Loucy (cell line): ENCODE measurements around the gene CCDC12.

ENCODE experiments used
- H2AFZ ChIP-seq: fragments of 200-600 bp; sonication (generic); 2 replicates; pipeline ENCODE4 v1.6.0; 2016; ENCODE audit warnings: antibody characterized with exemption, mild to moderate bottlenecking, low read length, moderate library complexity
- H3F3A ChIP-seq: fragments of 200-600 bp; 2 replicates; pipeline ENCODE4 v1.6.0; 2016; ENCODE audit warnings: antibody characterized with exemption, low read depth, mild to moderate bottlenecking
- H3K27me3 ChIP-seq: fragments of 200-600 bp; sonication (generic); 2 replicates; pipeline ENCODE4 v1.6.1; 2014; ENCODE audit warnings: low read length, mild to moderate bottlenecking; ENCODE audit not compliant: insufficient read depth, poor library complexity, severe bottlenecking
- H3K36me3 ChIP-seq: fragments of 200-600 bp; sonication (generic); 2 replicates; pipeline ENCODE4 v1.6.1; 2016; ENCODE audit warnings: low read length; ENCODE audit not compliant: insufficient read depth
- H3K4me1 ChIP-seq: fragments of 200-600 bp; sonication (generic); 2 replicates; pipeline ENCODE4 v1.5.1; 2014; ENCODE audit warnings: low read length, mild to moderate bottlenecking; ENCODE audit not compliant: insufficient read depth, poor library complexity, severe bottlenecking
- H3K4me2 ChIP-seq: fragments of 200-600 bp; sonication (generic); 2 replicates; pipeline ENCODE4 v1.6.0; 2014; ENCODE audit warnings: antibody characterized with exemption, low read length, low read depth, mild to moderate bottlenecking; ENCODE audit not compliant: poor library complexity, severe bottlenecking
- H3K4me3 ChIP-seq: fragments of 200-600 bp; sonication (generic); 2 replicates; pipeline ENCODE4 v1.5.1; 2014; ENCODE audit warnings: low read length, mild to moderate bottlenecking, mixed read lengths; ENCODE audit not compliant: poor library complexity, severe bottlenecking
- H3K79me2 ChIP-seq: fragments of 200-600 bp; sonication (generic); 2 replicates; pipeline ENCODE4 v1.6.1; 2014; ENCODE audit warnings: low read length; ENCODE audit not compliant: insufficient read depth
- H3K9ac ChIP-seq: fragments of 200-600 bp; sonication (generic); 2 replicates; pipeline ENCODE4 v1.6.0; 2014; ENCODE audit warnings: mild to moderate bottlenecking, low read depth, low read length, moderate library complexity; ENCODE audit not compliant: poor library complexity, severe bottlenecking
- H3K9me2 ChIP-seq: fragments of 200-600 bp; sonication (generic); replicated peaks from 2 replicates; pipeline ENCODE4 v1.6.1; 2016; ENCODE audit warnings: low read depth, low read length, mixed read lengths
- H3K9me3 ChIP-seq: fragments of 200-600 bp; sonication (generic); 2 replicates; pipeline ENCODE4 v1.6.1; 2014; ENCODE audit warnings: mild to moderate bottlenecking, antibody characterized with exemption, low read length, low read depth; ENCODE audit not compliant: insufficient read depth
- H4K20me1 ChIP-seq: fragments of 200-600 bp; sonication (generic); 2 replicates; pipeline ENCODE4 v1.6.0; 2014; ENCODE audit warnings: antibody characterized with exemption, low read length, mild to moderate bottlenecking; ENCODE audit not compliant: insufficient read depth, poor library complexity, severe bottlenecking
- CTCF ChIP-seq: fragments of 200-600 bp; sonication (generic); conservative IDR thresholded peaks from 2 replicates; pipeline ENCODE4 v1.5.1; 2014; ENCODE audit warnings: mild to moderate bottlenecking, antibody characterized with exemption, low read length
- EZH2phosphoT487 ChIP-seq: fragments of 200-600 bp; IDR thresholded peaks from 2 replicates; pipeline ENCODE4 v1.6.1; 2018; ENCODE audit warnings: antibody characterized with exemption, mild to moderate bottlenecking, moderate library complexity, borderline replicate concordance

CCDC12 gene

GRCh38 chr3:46888705-46889104 is 87.8 kb downstream of the CCDC12 start:
- Histone ChIP-seq H3K9me3 (no peaks in the 10 kb centered on the region), H3K4me1 (peaks cover 4% of the 10 kb centered on the region), H3K4me3 (no peak overlapping the region), H3K4me2 (no peak overlapping the region), H3K27me3 (no peaks in the 10 kb centered on the region), H3K79me2 (no peaks in the 10 kb centered on the region), H4K20me1 (no peaks in the 10 kb centered on the region), H3K9ac (no peak overlapping the region), H3F3A (no peaks in the 10 kb centered on the region), H3K36me3 (no peaks in the 10 kb centered on the region), H3K9me2 (no peaks in the 10 kb centered on the region), H2AFZ (no peak overlapping the region)
- TF ChIP-seq EZH2phosphoT487 (no peak), CTCF (no peak)

- Histone ChIP-seq H4K20me1 (no peaks in the 10 kb centered on the region), H3K4me3 (no peak overlapping the region), H3K9ac (no peak overlapping the region), H3F3A (no peaks in the 10 kb centered on the region), H2AFZ (no peak overlapping the region), H3K9me2 (no peaks in the 10 kb centered on the region), H3K9me3 (no peaks in the 10 kb centered on the region), H3K36me3 (no peaks in the 10 kb centered on the region), H3K79me2 (no peaks in the 10 kb centered on the region), H3K4me1 (peaks cover 4% of the 10 kb centered on the region), H3K27me3 (no peaks in the 10 kb centered on the region), H3K4me2 (no peak overlapping the region)
- no peak for TF ChIP-seq EZH2phosphoT487
- no peak for TF ChIP-seq CTCF
These were observed 88.5 kb downstream of the CCDC12 start for GRCh38 chr3:46887980-46888494.

- no peaks in the 10 kb centered on the region for H3K79me2 ChIP-seq
- no peak overlapping the region for H3K4me2 ChIP-seq
- peaks cover 4% of the 10 kb centered on the region for H3K4me1 ChIP-seq
- H3K9me3 ChIP-seq: no peaks in the 10 kb centered on the region
- TF ChIP-seq CTCF (no peak), EZH2phosphoT487 (no peak)
- H3K9me2 ChIP-seq: no peaks in the 10 kb centered on the region
- no peaks in the 10 kb centered on the region for H3K36me3 ChIP-seq
- H2AFZ ChIP-seq: no peak overlapping the region
- H3K27me3 ChIP-seq: no peaks in the 10 kb centered on the region
- H3K4me3 ChIP-seq: no peak overlapping the region
- no peaks in the 10 kb centered on the region for H3F3A ChIP-seq
- H4K20me1 ChIP-seq: no peaks in the 10 kb centered on the region
- H3K9ac ChIP-seq: no peak overlapping the region
These were observed 90.9 kb downstream of the CCDC12 start for GRCh38 chr3:46885612-46886011.
